K562 (cell line): ENCODE results near the gene STEAP2. TPM values are rescaled to one million over a fixed set of nuclear protein-coding genes. Genes with fewer than 3 reads are reported as not detected.

ENCODE experiments used
- ATAC-seq: fragments of 200-7000 bp; cut with Tn5 transposase; 3 replicates; pipeline ENCODE4 v1.9.1; 2020; ENCODE audit warnings: moderate library complexity
- BruUV-seq: library from RNA; stranded (reverse); fragments of 400-500 nt; replicated peaks from 2 replicates; lab custom pipeline; 2021; lab: Mats Ljungman, UMichigan
- CTCF ChIA-PET: fragments of 300-600 bp; formaldehyde crosslinking; extraction: SDS; loops from one replicate; lab custom pipeline; 2021; ENCODE audit warnings: low intra/inter-chr PET ratio; lab: Yijun Ruan, JAX
- POLR2A ChIA-PET: fragments of 300-600, 350-650 bp; sonication (Branson Sonifier 250); formaldehyde crosslinking; extraction: SDS; loops from one replicate; lab custom pipeline; 2021; ENCODE audit warnings: antibody characterized with exemption, inconsistent platforms; lab: Yijun Ruan, JAX
- DNase-seq, 4 experiments: peaks; one replicate each; pipeline versions ENCODE4 v3.0.0 to v3.0.0-alpha.2; 2011 to 2018; ENCODE audit warnings: low spot score in 3 of 4, mixed read lengths in 3 of 4; ENCODE audit errors: extremely low read depth in 1 of 4
- FAIRE-seq: peaks from 2 replicates; lab custom pipeline; 2011; peaks lifted over from hg19 to GRCh38; lab: Jason Lieb, UNC
- H2AFZ ChIP-seq: 2 replicates; pipeline ENCODE4 v1.6.0; 2011; ENCODE audit warnings: low read depth, low read length, control low read depth, inconsistent platforms
- H3K27ac ChIP-seq: fragments of 200-600 bp; 3 replicates; pipeline ENCODE4 v1.8.0; 2011; ENCODE audit warnings: low read depth, mild to moderate bottlenecking, control low read depth, inconsistent platforms, low read length, moderate library complexity, mixed read lengths; ENCODE audit errors: extremely low read depth
- H3K27me3 ChIP-seq, 2 experiments: fragments of 300-600 bp in 1 of 2; 2 replicates in 1 of 2; 3 replicates in 1 of 2; pipeline versions ENCODE4 v1.6.0 to v1.8.0; 2011; ENCODE audit warnings: inconsistent platforms in 2 of 2, low read length in 2 of 2, mild to moderate bottlenecking in 1 of 2, mixed read lengths in 1 of 2, moderate library complexity in 1 of 2; ENCODE audit not compliant: control insufficient read depth in 2 of 2, insufficient read depth in 2 of 2
- H3K36me3 ChIP-seq: fragments of 300-600 bp; 3 replicates; pipeline ENCODE4 v1.8.0; 2011; ENCODE audit warnings: mild to moderate bottlenecking, low read length, inconsistent platforms; ENCODE audit not compliant: control insufficient read depth, insufficient read depth
- H3K4me1 ChIP-seq, 2 experiments: fragments of 200-600 bp in 1 of 2; replicated peaks in 1 of 2; 2 replicates in 1 of 2; 3 replicates in 1 of 2; pipeline versions ENCODE4 v1.5.1 to v1.8.0; 2011; ENCODE audit warnings: inconsistent platforms in 2 of 2, low read length in 2 of 2, mild to moderate bottlenecking in 1 of 2, mixed read lengths in 1 of 2, moderate library complexity in 1 of 2; ENCODE audit not compliant: control insufficient read depth in 2 of 2, insufficient read depth in 2 of 2
- H3K4me2 ChIP-seq: 2 replicates; pipeline ENCODE4 v1.6.1; 2011; ENCODE audit warnings: low read length, control low read depth, inconsistent platforms, mixed read lengths; ENCODE audit not compliant: insufficient read depth
- H3K4me3 ChIP-seq: fragments of 200-600 bp; sonication (generic), shearing (Covaris generic); 2 replicates; pipeline ENCODE4 v1.5.1; 2016; ENCODE audit warnings: control low read depth, inconsistent platforms
- H3K79me2 ChIP-seq: fragments of 200-600 bp; 3 replicates; pipeline ENCODE4 v1.8.0; 2011; ENCODE audit warnings: low read length, inconsistent platforms; ENCODE audit not compliant: control insufficient read depth, insufficient read depth
- H3K9ac ChIP-seq, 2 experiments: 2 replicates each; pipeline versions ENCODE4 v1.6.0 to v1.6.1; 2011; ENCODE audit warnings: low read depth in 2 of 2, low read length in 2 of 2, control low read depth in 1 of 2, inconsistent platforms in 1 of 2, mild to moderate bottlenecking in 1 of 2, mixed read lengths in 1 of 2; ENCODE audit not compliant: insufficient read depth in 1 of 2
- H3K9me1 ChIP-seq: one replicate; pipeline ENCODE4 v1.6.0; 2011; ENCODE audit warnings: inconsistent platforms, mild to moderate bottlenecking, low read length, moderate library complexity; ENCODE audit not compliant: control insufficient read depth, insufficient read depth
- H3K9me3 ChIP-seq: replicated peaks from 2 replicates; pipeline ENCODE4 v1.5.1; 2011; ENCODE audit warnings: low read depth, low read length, inconsistent platforms; ENCODE audit not compliant: control insufficient read depth, insufficient read depth
- H4K20me1 ChIP-seq: replicated peaks from 2 replicates; pipeline ENCODE4 v1.6.1; 2011; ENCODE audit warnings: low read length, inconsistent platforms, mixed read lengths; ENCODE audit not compliant: control insufficient read depth, insufficient read depth
- AFF1 ChIP-seq, 2 experiments: fragments of 450-650 bp; IDR thresholded peaks; 2 replicates each; pipeline ENCODE4 v1.6.1; 2018; ENCODE audit warnings: mild to moderate bottlenecking in 2 of 2, low read depth in 1 of 2; ENCODE audit not compliant: partially characterized antibody in 2 of 2
- BACH1 ChIP-seq: fragments of 200-800 bp; sonication (Bioruptor generic); IDR thresholded peaks from 2 replicates; pipeline ENCODE4 v1.6.1; 2016; ENCODE audit warnings: missing genetic modification characterization, missing compliant biosample characterization
- HDGF ChIP-seq: fragments of 450-650 bp; IDR thresholded peaks from 2 replicates; pipeline ENCODE4 v1.6.1; 2016
- NCOA4 ChIP-seq: fragments of 450-650 bp; IDR thresholded peaks from 2 replicates; pipeline ENCODE4 v1.6.1; 2018; ENCODE audit warnings: mild to moderate bottlenecking; ENCODE audit not compliant: partially characterized antibody
- TBL1XR1 ChIP-seq, 2 experiments: IDR thresholded peaks; 2 replicates each; pipeline ENCODE4 v1.6.1; 2012; ENCODE audit warnings: improper control_type of control experiment in 2 of 2, low read length in 2 of 2, mild to moderate bottlenecking in 1 of 2
- ZKSCAN3 ChIP-seq: fragments of 250-450 bp; sonication (Bioruptor Pico); IDR thresholded peaks from 2 replicates; pipeline ENCODE4 v1.4.0; 2020
- in situ Hi-C: fragments of 300-500 bp; cut with MboI; formaldehyde crosslinking; loops from 4 replicates; pipeline ENCODE4 v1.15.0; 2018; ENCODE audit warnings: inconsistent platforms, mixed read lengths
- intact Hi-C: fragments of 100-400 bp; cut with micrococcal nuclease; formaldehyde crosslinking; loops from 2 replicates; pipeline ENCODE4 v1.14.2; 2022
- polyA plus RNA-seq, 8 experiments: library from polyadenylated mRNA; depleted of rRNA in 4 of 8; stranded (reverse) in 5 of 8; unstranded in 3 of 8; fragments of >200 nt; fragmentation: Nextera tagmentation in 2 of 8; fragmentation: Illumina TruSeq in 1 of 8; extraction: Ambion mirVana in 2 of 8; extraction: Trizol in 1 of 8; gene quantifications; 2 replicates each; pipeline versions ENCODE4 v1.2.1 to v1.2.3, GENCODE V29; 2011 to 2014; ENCODE audit warnings: inconsistent platforms in 1 of 8, missing spikeins in 1 of 8
- total RNA-seq, 7 experiments: library from RNA; depleted of rRNA in 6 of 7; stranded (reverse); fragments of >200 nt in 6 of 7; fragmentation: Illumina TruSeq in 2 of 7; extraction: Trizol in 2 of 7; gene quantifications; 2 replicates each; pipeline versions ENCODE4 v1.2.1 to v1.2.3, GENCODE V29; 2011 to 2021; ENCODE audit warnings: low replicate concordance in 1 of 7

Gene STEAP2
- total and polyA plus RNA-seq, 9 of the 15 experiments (the other 6 are each of a cell fraction or from before 2014, with no cell fraction given), result 0.02 to 0.03 TPM; not detected in 7

- BruUV-seq, result no TSS peak
- no peak overlapping the region for H3K27ac ChIP-seq
- no peaks in the 10 kb centered on the region for H3K36me3 ChIP-seq
- no peaks in the 10 kb centered on the region for H4K20me1 ChIP-seq
- DNase-seq (no peak), FAIRE-seq (no peak), ATAC-seq (no peak)
- intact Hi-C loops, result no loop called here
- no peaks in the 10 kb centered on the region for H3K4me1 ChIP-seq
- no peaks in the 10 kb centered on the region for H3K9me3 ChIP-seq
- in situ Hi-C loops, result no loop called here
- no peaks in the 10 kb centered on the region for H3K79me2 ChIP-seq
- H3K4me3 ChIP-seq, result no peak overlapping the region
- POLR2A ChIA-PET, result no interaction called here
- no peak overlapping the region for H3K4me2 ChIP-seq
- H2AFZ ChIP-seq, result no peak overlapping the region
- H3K27me3 ChIP-seq, result no peaks in the 10 kb centered on the region
- no peaks in the 10 kb centered on the region for H3K9me1 ChIP-seq
- TF ChIP-seq NCOA4 (no peak), AFF1 (IDR thresholded peaks at IDR 0.05; ENCODE audit: low read depth in 1 of 2, partially characterized antibody in 2 of 2) (no peak), HDGF (no peak), BACH1 (tag) (no peak), TBL1XR1 (IDR thresholded peaks at IDR 0.05; ENCODE audit: low read length in 2 of 2) (no peak), ZKSCAN3 (CRISPR knock-in tag) (no peak)
- H3K9ac ChIP-seq, result no peak overlapping the region
- CTCF ChIA-PET, result no interaction called here
Measured at GRCh38 chr7:90181485-90181884, 30.1 kb upstream of the STEAP2 start.
